SK-N-MC (cell line): ENCODE measurements around the gene TTC28.

Experiments used
- DNase-seq: peaks from one replicate; pipeline ENCODE4 v3.0.0-alpha.2; 2011; ENCODE audit warnings: low read depth, low spot score
- H3K27ac ChIP-seq: fragments of 200-600 bp; sonication (generic); 2 replicates; pipeline ENCODE4 v1.5.1; 2016; ENCODE audit warnings: mixed run types
- H3K36me3 ChIP-seq: fragments of 200-600 bp; sonication (generic); 2 replicates; pipeline ENCODE4 v1.6.1; 2017; ENCODE audit warnings: antibody characterized with exemption, low read length, mixed read lengths; ENCODE audit not compliant: insufficient read depth
- H3K4me3 ChIP-seq: fragments of 200-600 bp; sonication (generic); 2 replicates; pipeline ENCODE4 v1.5.1; 2016
- H3K9ac ChIP-seq: fragments of 200-600 bp; sonication (generic); 2 replicates; pipeline ENCODE4 v1.8.0; 2017; ENCODE audit warnings: mixed run types, mixed read lengths; ENCODE audit not compliant: insufficient read length
- H3K9me3 ChIP-seq: fragments of 200-600 bp; sonication (generic); 2 replicates; pipeline ENCODE4 v1.6.1; 2017; ENCODE audit warnings: low read depth, mild to moderate bottlenecking, antibody characterized with exemption, low read length, moderate library complexity, mixed read lengths
- EZH2 ChIP-seq: fragments of 200-600 bp; sonication (generic); IDR thresholded peaks from one replicate; pipeline ENCODE4 v1.6.1; 2017; ENCODE audit warnings: antibody characterized with exemption
- FOXP2 ChIP-seq: optimal IDR thresholded peaks from 2 replicates; pipeline ENCODE3; 2011; ENCODE audit warnings: mild to moderate bottlenecking, moderate library complexity; ENCODE audit not compliant: insufficient read depth; ENCODE audit errors: extremely low read length, control extremely low read depth
- POLR2AphosphoS5 ChIP-seq: IDR thresholded peaks from 2 replicates; pipeline ENCODE4 v1.6.1; 2012; ENCODE audit warnings: mild to moderate bottlenecking, low read depth, low read length, borderline replicate concordance

The TTC28 gene

GRCh38 chr22:28333088-28333487 lies 346.6 kb downstream of the TTC28 start:
- TF ChIP-seq FOXP2 (no peak), POLR2AphosphoS5 (no peak), EZH2 (no peak)
- Histone ChIP-seq H3K4me3 (peak overlapping the region; percentile 5; the same call in 1 of the 2 replicates), H3K9me3 (no peaks in the 10 kb centered on the region), H3K36me3 (no peaks in the 10 kb centered on the region), H3K9ac (no peak overlapping the region), H3K27ac (peak overlapping the region; percentile 26)
- DNase-seq, result no peak

GRCh38 chr22:28332410-28332809 lies 347.2 kb downstream of the TTC28 start:
- H3K36me3 ChIP-seq, result no peaks in the 10 kb centered on the region
- H3K9me3 ChIP-seq, result no peaks in the 10 kb centered on the region
- H3K9ac ChIP-seq, result no peak overlapping the region
- no peak for DNase-seq
- H3K27ac ChIP-seq, result peak overlapping the region; percentile 26
- no peak for TF ChIP-seq FOXP2
- no peak for TF ChIP-seq EZH2
- TF ChIP-seq POLR2AphosphoS5, result no peak
- H3K4me3 ChIP-seq, result peak overlapping the region; percentile 5; the same call in 1 of the 2 replicates

- no peaks in the 10 kb centered on the region for H3K9me3 ChIP-seq
- DNase-seq, result no peak
- H3K36me3 ChIP-seq, result no peaks in the 10 kb centered on the region
- TF ChIP-seq EZH2 (no peak), FOXP2 (no peak), POLR2AphosphoS5 (no peak)
- H3K9ac ChIP-seq, result no peak overlapping the region
- 0 out of 2 replicates have a peak overlapping the region, but pooled peaks have one; percentile 6 for H3K4me3 ChIP-seq
- 0 out of 2 replicates have a peak overlapping the region, but pooled peaks have one; percentile 26 for H3K27ac ChIP-seq
Observed at GRCh38 chr22:28331695-28332094, 347.9 kb downstream of the TTC28 start.

- DNase-seq, result no peak
Observed at GRCh38 chr22:28329186-28330073, 350.2 kb downstream of the TTC28 start.

GRCh38 chr22:28328756-28329155 lies 350.9 kb downstream of the TTC28 start:
- TF ChIP-seq FOXP2, result no peak
- TF ChIP-seq EZH2, result no peak
- no peak for TF ChIP-seq POLR2AphosphoS5
- H3K9ac ChIP-seq, result no peak overlapping the region
- H3K9me3 ChIP-seq, result no peaks in the 10 kb centered on the region
- H3K36me3 ChIP-seq, result no peaks in the 10 kb centered on the region
- no peak for DNase-seq
- H3K4me3 ChIP-seq, result no peak overlapping the region
- H3K27ac ChIP-seq, result no peak overlapping the region

More at GRCh38 chr22:28329186-28330073, 350.2 kb downstream of the TTC28 start:
- no peaks in the 10 kb centered on the region for H3K36me3 ChIP-seq
- no peak overlapping the region for H3K9ac ChIP-seq
- H3K9me3 ChIP-seq, result no peaks in the 10 kb centered on the region
- H3K27ac ChIP-seq, result no peak overlapping the region
- TF ChIP-seq FOXP2, result no peak
- no peak overlapping the region for H3K4me3 ChIP-seq

GRCh38 chr22:28316014-28316413 lies 363.6 kb downstream of the TTC28 start:
- no peak overlapping the region for H3K9ac ChIP-seq
- no peaks in the 10 kb centered on the region for H3K9me3 ChIP-seq
- DNase-seq, result no peak
- no peak overlapping the region for H3K4me3 ChIP-seq
- no peak for TF ChIP-seq POLR2AphosphoS5
- no peak for TF ChIP-seq EZH2
- no peak for TF ChIP-seq FOXP2
- no peaks in the 10 kb centered on the region for H3K36me3 ChIP-seq
- H3K27ac ChIP-seq, result no peak overlapping the region

GRCh38 chr22:28314959-28315358 lies 364.7 kb downstream of the TTC28 start:
- Histone ChIP-seq H3K4me3 (no peak overlapping the region), H3K27ac (no peak overlapping the region), H3K9me3 (no peaks in the 10 kb centered on the region), H3K36me3 (no peaks in the 10 kb centered on the region), H3K9ac (no peak overlapping the region)
- TF ChIP-seq FOXP2 (no peak), EZH2 (no peak), POLR2AphosphoS5 (no peak)
- DNase-seq, result no peak

- TF ChIP-seq FOXP2, result no peak
- TF ChIP-seq EZH2, result no peak
- TF ChIP-seq POLR2AphosphoS5, result no peak
- Histone ChIP-seq H3K9me3 (no peaks in the 10 kb centered on the region), H3K36me3 (no peaks in the 10 kb centered on the region), H3K4me3 (no peak overlapping the region), H3K27ac (no peak overlapping the region), H3K9ac (no peak overlapping the region)
- no peak for DNase-seq
Observed at GRCh38 chr22:28310299-28310698, 369.3 kb downstream of the TTC28 start.
